ENCODE results near the gene RGL3. TPM values are rescaled to one million over a fixed set of nuclear protein-coding genes. Genes with fewer than 3 reads are reported as not detected.

Gene RGL3
- total RNA-seq, 2 donors from 2014 or later: 125 to 131 TPM

- no peak overlapping the region for H3K27ac Mint-ChIP-seq
- 95 to 100% methylated on average over 2 to 14 of the region's 14 CpGs for WGBS, 2 experiments (ENCODE audit: insufficient coverage in 1 of 2, insufficient read length in 1 of 2)
- TF ChIP-seq CTCF (conservative IDR thresholded peaks at IDR 0.05): no peak
Observed at GRCh38 chr19:11446271-11446651, 27.1 kb upstream of the RGL3 start.

DNA sequence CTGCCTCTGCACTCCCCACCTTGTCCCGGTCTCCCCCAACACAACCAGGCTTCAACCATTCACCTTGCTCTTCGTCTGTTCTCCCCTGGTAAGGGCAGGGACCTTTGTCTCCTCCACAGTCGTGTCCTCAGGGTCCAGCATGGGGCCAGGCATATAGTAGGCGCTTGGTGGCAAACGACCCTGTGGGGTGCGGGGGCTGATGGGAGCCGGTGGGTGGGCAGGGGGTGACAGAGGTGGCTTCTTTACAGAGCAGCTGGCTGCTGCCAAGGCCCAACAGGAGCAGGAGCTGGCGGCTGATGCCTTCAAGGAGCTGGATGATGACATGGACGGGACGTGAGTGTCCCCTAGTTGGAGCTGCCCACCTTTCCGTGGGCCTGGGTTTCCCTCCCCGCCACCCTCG lies 26.0 kb upstream of the RGL3 start:
- Mint-ChIP-seq H3K9me3 (no peaks in the 10 kb centered on the region), H3K27ac (peak overlapping the region; percentile 66), H3K4me1 (no peaks in the 10 kb centered on the region), H3K36me3 (ENCODE audit: low read depth) (peaks cover 53% of the 10 kb centered on the region), H3K27me3 (ENCODE audit: insufficient read depth) (no peaks in the 10 kb centered on the region), H3K4me3 (no peak overlapping the region)
- DNase-seq: no peak
- Histone ChIP-seq H3K4me3 (ENCODE audit: low read length) (no peak overlapping the region), H3K9me3 (ENCODE audit: control insufficient read depth, low read length) (no peaks in the 10 kb centered on the region), H3K27ac (ENCODE audit: low read depth, low read length) (no peak overlapping the region), H3K36me3 (ENCODE audit: control insufficient read depth, insufficient read depth, low read length) (peaks cover 66% of the 10 kb centered on the region), H3K4me1 (ENCODE audit: control insufficient read depth, insufficient read depth, low read length) (no peaks in the 10 kb centered on the region), H3K9ac (ENCODE audit: extremely low read depth, low read length, poor library complexity, severe bottlenecking) (no peak overlapping the region), H3K27me3 (ENCODE audit: control insufficient read depth, insufficient read depth, low read length, poor library complexity, severe bottlenecking) (no peaks in the 10 kb centered on the region)
- no peak for TF ChIP-seq CTCF (conservative IDR thresholded peaks at IDR 0.05)
- WGBS, 2 experiments (ENCODE audit: insufficient coverage in 1 of 2, insufficient read length in 1 of 2): 94 to 97% methylated on average over 9 to 13 of the region's 13 CpGs

More at GRCh38 chr19:11446271-11446651, 27.1 kb upstream of the RGL3 start:
- H3K36me3 Mint-ChIP-seq (ENCODE audit: low read depth): peaks cover 45% of the 10 kb centered on the region
- no peaks in the 10 kb centered on the region for H3K27me3 ChIP-seq (ENCODE audit: control insufficient read depth, insufficient read depth, low read length, poor library complexity, severe bottlenecking)
- peaks cover 63% of the 10 kb centered on the region for H3K36me3 ChIP-seq (ENCODE audit: control insufficient read depth, insufficient read depth, low read length)
- H3K9ac ChIP-seq (ENCODE audit: extremely low read depth, low read length, poor library complexity, severe bottlenecking): no peak overlapping the region
- H3K4me3 ChIP-seq (ENCODE audit: low read length): no peak overlapping the region
- no peaks in the 10 kb centered on the region for H3K4me1 ChIP-seq (ENCODE audit: control insufficient read depth, insufficient read depth, low read length)
- H3K4me1 Mint-ChIP-seq: no peaks in the 10 kb centered on the region
- no peak overlapping the region for H3K4me3 Mint-ChIP-seq
- H3K9me3 ChIP-seq (ENCODE audit: control insufficient read depth, low read length): no peaks in the 10 kb centered on the region
- DNase-seq: no peak
- no peaks in the 10 kb centered on the region for H3K27me3 Mint-ChIP-seq (ENCODE audit: insufficient read depth)
- H3K27ac ChIP-seq (ENCODE audit: low read depth, low read length): no peak overlapping the region
- H3K9me3 Mint-ChIP-seq: no peaks in the 10 kb centered on the region

DNA sequence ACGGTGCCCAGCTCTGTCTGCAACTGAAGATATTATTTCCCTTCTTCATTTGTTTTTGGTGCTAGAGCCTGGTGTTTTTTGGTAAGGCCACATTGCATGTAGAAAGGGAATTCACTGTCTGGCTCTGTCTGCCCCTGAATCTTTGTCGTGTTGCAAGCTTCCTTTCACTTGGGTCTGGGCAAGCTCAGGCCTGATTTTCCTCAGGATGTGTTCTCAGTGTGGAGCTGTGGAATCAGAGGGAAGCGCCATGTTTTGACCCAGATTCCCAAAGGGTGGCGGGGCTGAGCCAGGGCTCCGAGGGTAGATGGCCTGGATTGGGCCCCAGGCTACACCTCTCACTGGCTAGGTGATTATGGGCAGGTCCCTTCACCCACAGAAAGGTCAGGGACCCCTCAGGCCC lies 24.9 kb upstream of the RGL3 start:
- no peak overlapping the region for H3K9ac ChIP-seq (ENCODE audit: extremely low read depth, low read length, poor library complexity, severe bottlenecking)
- no peak overlapping the region for H3K27ac Mint-ChIP-seq
- H3K27ac ChIP-seq (ENCODE audit: low read depth, low read length): no peak overlapping the region

More for the DNA sequence above, 24.9 kb upstream of the RGL3 start:
- Mint-ChIP-seq H3K9me3 (no peaks in the 10 kb centered on the region), H3K4me1 (no peaks in the 10 kb centered on the region), H3K4me3 (no peak overlapping the region), H3K36me3 (ENCODE audit: low read depth) (peaks cover 51% of the 10 kb centered on the region), H3K27me3 (ENCODE audit: insufficient read depth) (no peaks in the 10 kb centered on the region)
- Histone ChIP-seq H3K4me3 (ENCODE audit: low read length) (no peak overlapping the region), H3K36me3 (ENCODE audit: control insufficient read depth, insufficient read depth, low read length) (peaks cover 65% of the 10 kb centered on the region), H3K9me3 (ENCODE audit: control insufficient read depth, low read length) (no peaks in the 10 kb centered on the region), H3K27me3 (ENCODE audit: control insufficient read depth, insufficient read depth, low read length, poor library complexity, severe bottlenecking) (no peaks in the 10 kb centered on the region), H3K4me1 (ENCODE audit: control insufficient read depth, insufficient read depth, low read length) (no peaks in the 10 kb centered on the region)
- 90 to 94% methylated on average over 4 to 5 of the region's 5 CpGs for WGBS, 2 experiments (ENCODE audit: insufficient coverage in 1 of 2, insufficient read length in 1 of 2)
- TF ChIP-seq CTCF (conservative IDR thresholded peaks at IDR 0.05): no peak
- no peak for DNase-seq
